Measurements from ENCODE around the gene C2CD3.
"Not testable (repeated sequence)": the region's sequence is repeated elsewhere in the genome, so short reads cannot be mapped to it uniquely, and the experiment has no call there.

The C2CD3 gene

DNA sequence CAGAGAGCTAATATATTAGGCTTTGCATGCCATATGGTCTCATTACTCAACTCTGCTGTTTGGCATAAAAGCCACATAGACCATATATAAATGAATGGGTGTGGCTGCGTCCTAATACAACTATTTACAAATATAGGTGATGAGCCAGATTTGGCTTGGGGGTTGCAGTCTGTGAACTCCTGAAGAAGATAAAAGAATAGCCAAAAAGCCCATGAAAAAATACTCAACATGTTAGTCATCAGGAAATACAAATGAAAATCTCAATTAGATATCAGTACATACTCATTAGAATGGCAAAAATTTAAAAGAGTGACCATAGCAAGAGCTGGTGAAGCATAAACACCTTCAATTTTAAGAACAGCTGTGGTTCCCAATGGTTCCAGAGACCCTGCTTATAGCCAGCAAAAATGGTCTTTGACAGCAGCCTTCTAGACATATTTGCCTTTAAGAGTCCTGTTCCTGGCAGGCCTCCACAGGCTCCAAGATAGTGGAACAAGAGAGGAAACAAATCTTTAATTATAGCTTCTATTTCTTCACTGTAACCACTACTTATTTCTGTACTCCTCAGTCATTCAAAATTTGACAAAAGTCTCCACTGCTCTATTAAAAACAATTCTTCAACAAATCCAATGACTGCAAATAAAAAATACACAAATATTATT is 16.1 kb downstream of the C2CD3 start:
- no peak for DNase-seq

DNA sequence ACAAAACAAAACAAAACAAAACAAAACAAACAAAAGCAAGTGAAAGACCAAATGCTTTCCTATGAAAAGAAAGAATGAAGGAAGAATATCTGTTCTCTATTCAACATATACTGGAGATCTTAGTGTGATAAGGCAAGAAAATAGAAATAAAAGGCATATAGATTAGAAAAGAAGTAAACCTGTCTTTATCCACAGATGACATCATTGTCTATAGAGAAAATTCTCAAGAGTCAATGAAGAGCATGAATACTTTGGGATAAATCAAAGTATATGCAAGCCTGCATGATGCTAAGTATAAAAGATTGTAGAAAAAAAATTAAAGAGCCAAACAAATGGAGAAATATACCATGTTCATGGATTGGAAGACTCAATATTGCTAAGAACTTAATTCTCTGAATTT is 17.6 kb downstream of the C2CD3 start:
- no peak for DNase-seq

DNA sequence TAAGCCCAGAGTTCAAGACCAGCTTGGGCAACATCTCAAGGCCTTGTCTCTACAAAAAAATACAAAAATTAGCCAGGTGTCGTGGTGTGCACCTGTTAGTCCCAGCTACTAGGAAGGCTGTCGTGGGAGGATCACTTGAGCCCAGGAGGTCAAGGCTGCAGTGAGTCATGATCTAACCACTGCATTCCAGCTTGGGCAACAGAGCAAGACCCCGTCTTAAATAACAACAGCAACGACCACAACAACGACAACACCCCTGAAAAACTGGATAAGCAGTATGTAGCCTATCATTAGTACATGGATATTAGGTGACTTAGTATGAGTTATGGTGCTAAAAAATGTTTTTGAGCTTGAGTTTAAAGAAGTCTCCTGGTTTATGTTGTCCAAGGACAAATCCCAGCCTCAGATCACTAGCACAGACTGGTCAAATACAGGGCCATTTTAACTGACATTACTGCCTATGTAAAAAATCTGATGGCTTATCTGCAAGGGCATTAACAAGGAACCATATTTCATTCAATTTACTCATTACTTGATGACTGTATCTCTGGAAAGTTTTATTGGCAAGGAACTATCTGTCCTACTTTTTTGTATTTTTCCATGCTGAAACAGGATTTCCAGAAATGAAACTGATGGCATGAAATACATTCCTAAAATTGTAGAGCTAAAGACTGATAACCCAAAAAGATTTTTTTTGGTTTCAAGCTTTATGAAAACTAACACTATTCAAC is 23.4 kb downstream of the C2CD3 start:
- DNase-seq = no peak

DNA sequence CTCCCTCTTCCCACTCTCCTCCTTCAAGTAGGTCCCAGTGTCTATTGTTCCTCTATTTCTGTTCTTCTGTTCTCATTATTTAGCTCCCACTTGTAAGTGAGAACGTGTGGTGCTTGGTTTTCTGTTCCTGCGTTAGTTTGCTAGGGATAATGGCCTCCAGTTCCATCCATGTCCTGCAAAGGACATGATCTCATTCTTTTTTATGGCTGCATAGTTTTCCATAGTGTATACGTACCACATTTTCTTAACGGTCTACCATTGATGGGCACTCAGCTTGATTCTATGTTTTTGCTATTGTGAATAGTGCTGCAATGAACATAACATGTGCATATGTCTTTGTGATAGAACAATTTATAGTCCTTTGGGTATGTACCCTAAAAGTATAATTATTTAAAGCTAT is 26.2 kb downstream of the C2CD3 start:
- no peak for DNase-seq

DNA sequence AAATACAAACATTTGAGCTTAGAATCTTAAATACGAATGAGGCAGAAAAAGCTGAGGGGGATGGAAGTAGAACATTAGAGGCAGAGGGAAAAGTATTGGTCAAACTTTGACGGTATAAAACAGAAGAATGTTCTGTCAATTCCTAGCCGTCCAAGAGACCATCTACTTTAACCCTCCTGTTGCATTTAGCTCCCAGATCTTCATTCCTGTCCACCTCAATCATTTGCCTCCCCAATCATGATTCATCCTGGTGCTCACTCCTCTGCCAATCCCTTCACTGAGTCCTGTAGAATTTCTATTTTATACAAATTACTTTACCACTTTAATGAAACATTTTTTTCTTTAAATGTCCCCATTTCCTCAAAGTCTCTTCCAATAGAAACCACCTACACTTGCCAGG is 28.2 kb downstream of the C2CD3 start:
- DNase-seq = no peak

DNA sequence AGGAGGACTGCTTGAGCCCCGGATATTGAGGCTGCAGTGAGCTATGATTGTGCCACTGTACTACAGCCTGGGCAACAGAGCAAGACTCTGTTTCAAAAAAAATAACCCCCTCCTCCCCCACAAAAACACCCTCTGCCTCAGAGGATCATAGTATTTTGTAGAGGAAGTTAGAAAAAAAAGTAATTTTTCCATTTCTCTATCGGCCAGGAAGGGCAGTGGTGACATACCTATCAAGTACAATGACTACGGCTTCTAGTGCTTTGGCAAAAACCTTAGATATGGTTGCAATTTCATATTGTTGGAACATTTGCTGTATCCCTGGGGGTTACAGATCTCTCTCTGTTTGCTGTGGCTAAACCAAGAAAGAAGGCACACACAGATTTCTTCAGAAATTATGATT is 28.9 kb downstream of the C2CD3 start:
- DNase-seq = no peak

DNA sequence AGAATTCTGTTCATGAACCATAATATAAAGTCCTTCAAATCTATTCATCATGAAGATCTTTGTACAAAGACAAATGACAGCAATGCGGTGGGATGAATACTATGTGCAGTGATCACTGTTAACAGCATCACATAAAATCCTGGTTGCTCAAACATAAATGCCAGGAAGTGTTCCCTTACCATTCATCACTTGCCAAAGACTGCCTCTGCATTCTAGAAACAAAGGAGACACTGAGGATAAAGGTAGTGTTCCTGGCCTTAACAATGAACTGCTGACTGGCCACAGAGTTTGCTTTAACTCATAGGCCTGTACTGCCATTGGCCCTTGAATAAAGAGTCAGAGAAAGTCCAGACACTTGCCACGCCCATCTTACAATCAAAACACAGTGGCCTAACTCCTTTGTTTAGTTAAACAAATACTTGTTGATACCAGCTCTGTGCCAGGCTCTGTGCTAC is 29.5 kb downstream of the C2CD3 start:
- DNase-seq = no peak

DNA sequence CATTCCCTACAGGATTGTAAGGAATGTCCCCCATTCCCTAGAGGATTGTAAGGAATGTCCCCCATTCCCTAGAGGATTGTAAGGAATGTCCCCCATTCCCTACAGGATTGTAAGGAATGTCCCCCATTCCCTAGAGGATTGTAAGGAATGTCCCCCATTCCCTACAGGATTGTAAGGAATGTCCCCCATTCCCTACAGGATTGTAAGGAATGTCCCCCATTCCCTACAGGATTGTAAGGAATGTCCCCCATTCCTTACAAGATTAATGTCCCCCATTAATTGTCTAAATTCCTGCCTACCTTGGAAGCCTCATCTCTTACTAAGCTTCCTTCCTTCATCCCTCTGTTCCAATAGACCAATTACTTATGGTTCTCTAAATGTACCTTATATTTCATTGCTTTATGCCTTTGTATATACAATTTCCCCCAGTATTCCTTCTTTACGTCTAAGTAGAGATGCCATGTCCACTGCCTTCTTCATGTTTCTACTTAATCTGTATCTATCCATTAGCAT is 30.8 kb downstream of the C2CD3 start:
- DNase-seq = not testable (repeated sequence)

DNA sequence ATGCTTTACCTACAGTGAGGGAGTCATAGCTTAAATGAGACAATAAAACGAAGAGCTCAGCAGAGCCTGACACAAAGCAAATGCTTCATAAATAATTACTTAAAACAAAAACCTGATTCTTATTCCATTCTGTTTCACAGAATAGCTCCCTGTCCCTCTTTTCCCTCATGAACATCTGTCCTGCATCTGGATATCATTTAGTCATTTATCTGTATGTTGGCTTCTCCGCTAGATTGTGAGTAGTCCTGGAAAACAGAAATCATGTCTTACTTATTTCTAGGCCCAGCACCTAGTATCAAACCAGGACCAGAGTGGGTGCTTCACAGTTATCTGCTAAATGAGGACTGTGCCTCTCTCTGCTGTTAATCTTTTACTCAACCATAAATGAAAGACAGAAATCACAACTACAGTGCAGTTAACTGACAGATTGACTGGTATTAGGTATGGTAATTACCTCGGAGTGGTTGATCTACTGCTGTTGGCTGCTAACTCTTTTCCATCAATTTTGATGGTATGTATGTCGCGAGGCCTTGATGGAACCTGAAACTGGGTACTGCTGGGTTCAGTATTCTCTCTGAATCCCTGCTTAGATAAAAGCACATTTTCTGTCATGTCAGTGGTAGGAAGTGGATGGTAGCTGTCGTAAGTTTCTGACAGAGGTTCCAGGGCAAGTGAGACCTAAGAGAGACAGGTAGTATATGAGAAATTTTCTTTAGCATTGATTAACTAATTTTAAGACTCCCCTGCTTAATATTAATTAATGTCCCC is 31.5 kb downstream of the C2CD3 start:
- DNase-seq = no peak

DNA sequence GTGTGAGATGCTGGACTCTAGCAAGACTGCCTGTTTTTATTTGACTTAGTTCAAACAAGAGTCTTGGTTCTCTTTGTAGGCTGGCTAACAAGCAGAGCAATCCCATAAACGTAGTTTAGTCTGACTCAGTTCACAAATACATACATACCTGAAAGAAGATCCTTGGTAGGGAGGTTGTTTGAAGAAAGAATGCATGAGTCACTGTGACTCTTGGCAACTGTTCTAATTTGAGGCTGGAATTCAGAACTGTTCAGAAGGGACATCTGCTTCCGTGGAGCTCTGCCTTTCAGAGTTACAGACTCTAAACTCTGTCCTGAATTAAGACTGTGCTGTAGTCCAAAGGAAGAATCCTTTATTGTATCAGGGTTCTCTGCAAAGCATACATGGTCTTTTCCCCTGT is 32.2 kb downstream of the C2CD3 start:
- peak; percentile 66 to 74 for DNase-seq

DNA sequence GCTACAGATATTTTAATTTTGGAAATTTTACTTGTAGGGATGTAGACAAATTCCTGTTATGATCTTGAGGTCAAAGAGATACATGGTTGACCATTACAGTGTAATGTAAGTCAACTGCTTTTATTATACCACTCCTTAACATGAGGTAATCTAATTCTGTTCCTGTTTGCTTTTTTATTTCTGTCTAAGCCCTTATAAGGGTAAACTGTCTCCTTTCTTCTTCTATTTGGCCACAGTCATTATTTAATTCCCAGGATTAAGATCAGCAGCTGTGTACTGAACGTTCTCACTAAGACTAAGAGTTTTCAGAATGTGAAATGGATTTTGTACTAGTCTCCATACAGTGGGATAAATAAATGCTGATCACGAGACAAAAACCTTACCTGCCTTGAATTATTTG is 32.8 kb downstream of the C2CD3 start:
- DNase-seq = no peak

DNA sequence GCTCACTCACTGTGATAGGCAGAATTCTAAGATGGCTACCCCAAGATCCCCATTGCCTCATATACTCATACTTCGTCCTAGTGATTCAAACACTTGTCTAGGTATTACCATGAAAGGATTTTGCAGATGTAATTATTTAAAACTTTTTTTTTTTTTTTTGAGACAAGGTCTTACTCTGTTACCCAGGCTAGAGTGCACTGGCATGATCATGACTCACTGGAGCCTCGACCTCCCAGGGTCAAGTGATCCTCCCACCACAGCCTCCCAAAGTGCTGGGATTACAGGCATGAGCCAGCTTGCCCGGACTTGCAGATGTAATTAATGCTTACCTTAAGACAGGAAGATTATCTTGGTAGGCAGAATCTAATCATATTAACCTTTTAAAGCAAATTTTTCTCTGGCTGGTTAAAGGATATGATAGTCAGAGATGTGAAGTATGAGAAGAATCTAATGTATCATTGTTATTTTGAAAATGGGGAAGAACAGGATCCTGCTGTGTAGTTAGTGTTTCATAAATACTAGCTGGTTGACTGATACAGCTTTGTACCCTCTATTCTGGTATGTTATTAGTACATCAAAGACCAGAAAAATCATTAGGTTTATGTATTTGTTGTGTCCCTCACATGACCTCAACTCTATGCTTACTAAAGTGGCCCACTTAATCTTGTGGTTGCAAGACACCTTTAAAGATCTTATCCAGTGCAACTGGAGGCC is 35.5 kb downstream of the C2CD3 start:
- DNase-seq = no peak

DNA sequence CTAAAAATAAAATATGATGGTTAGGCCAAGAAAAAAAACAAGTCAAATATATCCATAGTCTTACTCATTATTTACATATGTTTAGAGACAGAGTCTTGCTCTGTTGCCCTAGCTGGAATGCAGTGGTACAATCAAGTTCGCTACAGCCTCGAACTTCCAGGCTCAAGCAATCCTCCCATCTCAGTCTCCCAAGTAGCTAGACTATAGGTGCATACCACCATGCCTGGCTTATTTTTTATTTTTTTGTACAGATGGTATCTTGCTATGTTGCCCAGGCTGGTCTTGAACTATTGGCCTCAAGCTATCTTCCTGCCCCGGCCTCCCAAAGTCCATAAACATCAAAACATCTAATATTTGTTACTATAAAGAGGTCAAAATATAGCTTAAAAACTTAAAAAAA is 36.1 kb downstream of the C2CD3 start:
- DNase-seq = no peak

DNA sequence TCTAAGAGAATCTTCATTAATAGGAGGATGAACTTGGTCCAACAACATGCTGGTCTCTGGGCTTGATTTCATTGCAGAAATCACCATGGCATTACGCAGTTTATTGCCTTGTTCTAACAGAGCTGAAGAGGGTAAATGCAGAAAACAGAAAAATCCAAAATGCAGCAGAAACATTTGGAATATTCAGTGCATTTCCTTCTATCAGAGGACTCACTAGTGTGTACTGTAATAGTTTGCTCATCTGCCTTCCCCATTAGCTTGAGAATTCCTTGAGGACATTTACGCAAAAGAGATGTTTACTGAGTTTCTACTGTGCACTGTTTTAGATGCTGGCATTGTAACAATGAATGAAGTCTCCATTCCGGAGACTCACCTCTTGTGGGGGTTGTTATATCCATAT is 37.4 kb downstream of the C2CD3 start:
- DNase-seq = no peak

DNA sequence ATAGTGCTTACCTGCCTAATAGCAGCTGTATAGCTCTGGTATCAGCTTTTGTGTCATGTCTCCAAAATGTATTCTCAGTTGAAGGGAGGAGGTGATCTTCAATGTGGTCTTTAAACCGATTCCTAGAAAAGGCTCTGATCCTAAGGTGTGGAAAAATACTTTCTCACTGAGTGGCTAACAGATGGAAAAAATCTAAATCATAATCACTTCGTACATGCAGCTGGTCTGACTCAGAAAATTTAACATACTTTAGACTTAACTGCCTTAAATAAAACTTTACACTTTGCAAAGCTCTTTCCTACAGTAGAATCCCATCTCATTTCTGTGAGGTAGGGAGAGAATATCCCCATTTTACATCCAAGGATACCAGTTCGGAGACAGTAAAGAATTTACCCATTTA is 38.0 kb downstream of the C2CD3 start:
- no peak for DNase-seq

DNA sequence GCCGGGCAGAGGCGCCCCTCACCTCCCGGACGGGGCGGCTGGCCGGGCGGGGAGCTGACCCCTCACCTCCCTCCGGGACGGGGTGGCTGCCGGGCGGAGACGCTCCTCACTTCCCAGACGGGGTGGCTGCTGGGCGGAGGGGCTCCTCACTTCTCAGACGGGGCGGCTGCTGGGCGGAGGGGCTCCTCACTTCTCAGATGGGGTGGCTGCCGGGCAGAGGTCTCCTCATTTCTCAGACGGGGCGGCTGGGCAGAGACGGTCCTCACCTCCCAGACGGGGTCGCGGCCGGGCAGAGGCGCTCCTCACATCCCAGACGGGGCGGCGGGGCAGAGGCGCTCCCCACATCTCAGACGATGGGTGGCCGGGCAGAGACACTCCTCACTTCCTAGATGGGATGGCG is 41.7 kb downstream of the C2CD3 start:
- DNase-seq = not testable (repeated sequence)

DNA sequence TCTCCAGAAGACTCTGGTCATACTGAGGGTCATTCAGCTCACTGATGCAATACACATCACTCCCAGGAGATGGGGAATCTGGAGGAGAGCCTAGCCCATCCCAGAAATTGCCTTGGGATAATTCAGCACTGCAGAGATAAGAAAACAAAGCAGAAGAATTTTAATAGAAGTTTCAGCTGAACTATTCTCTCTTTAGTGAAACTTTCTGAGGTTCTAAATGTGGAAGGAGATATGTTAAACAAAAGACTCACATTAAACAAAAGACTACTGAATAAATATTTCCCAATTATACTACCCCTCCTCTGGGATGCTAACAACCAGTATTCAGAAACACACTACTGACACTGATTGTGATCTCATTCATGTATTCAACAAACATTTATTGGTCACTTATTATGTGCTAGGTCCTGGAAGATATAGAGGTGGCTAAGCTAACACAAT is 47.8 kb downstream of the C2CD3 start:
- DNase-seq = no peak

DNA sequence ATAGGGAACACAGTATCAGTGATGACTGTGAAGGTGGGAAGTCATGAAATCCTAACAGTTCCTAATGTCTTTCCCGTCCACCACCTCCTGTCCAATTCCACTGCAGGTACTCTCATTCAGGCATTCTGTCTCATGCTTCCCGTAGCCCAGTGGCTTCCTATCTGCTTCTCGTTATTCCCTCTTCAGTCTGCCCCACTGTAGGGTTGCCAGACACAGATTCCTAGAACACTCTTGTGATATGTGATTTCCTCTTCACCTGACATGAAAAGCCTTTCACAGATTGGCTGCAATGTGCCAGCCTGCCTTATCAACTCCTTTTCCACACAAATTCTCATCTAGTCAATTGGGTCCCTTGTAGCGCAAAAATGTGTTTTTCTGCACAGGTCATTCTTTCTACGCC is 49.0 kb downstream of the C2CD3 start:
- no peak for DNase-seq

DNA sequence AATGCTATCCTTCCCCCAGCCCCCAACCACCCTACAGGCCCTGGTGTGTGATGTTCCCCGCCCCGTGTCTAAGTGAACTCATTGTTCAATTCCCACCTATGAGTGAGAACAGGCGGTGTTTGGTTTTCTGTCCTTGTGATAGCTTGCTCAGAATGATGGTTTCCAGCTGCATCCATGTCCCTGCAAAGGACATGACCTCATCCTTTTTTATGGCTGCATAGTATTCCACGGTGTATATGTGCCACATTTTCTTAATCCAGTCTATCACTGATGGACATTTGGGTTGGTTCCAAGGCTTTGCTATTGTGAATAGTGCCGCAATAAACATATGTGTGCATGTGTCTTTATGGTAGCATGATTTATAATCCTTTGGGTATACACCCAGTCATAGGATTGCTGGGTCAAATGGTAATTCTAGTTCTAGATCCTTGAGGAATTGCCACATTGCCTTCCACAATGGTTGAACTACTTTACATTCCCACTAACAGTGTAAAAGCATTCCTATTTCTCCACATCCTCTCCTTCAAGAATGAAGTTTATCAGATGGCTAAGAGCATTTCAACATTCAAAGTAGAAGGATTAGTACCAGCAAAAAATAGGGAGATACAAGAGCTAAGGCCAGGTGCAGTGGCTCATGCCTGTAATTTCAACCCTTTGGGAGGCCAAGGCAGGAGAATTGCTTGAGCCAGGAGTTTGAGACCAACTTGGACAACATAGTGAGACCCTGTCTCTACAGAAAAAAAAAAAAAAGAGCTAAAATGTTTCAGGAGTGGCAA is 50.4 kb downstream of the C2CD3 start:
- not testable (repeated sequence) for DNase-seq

DNA sequence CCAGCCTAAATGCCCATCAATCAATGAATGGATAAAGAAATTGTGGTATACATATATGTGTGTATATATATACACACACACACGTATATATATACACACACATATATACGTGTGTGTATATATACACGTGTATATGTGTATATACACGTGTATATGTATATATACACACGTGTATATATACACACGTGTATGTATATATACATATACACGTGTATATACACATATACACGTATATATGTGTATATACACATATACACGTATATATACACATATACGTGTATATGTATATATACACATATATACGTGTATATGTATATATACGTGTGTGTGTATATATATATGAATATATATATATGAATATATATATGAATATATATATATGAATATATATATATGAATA is 54.1 kb downstream of the C2CD3 start:
- DNase-seq = no peak

DNA sequence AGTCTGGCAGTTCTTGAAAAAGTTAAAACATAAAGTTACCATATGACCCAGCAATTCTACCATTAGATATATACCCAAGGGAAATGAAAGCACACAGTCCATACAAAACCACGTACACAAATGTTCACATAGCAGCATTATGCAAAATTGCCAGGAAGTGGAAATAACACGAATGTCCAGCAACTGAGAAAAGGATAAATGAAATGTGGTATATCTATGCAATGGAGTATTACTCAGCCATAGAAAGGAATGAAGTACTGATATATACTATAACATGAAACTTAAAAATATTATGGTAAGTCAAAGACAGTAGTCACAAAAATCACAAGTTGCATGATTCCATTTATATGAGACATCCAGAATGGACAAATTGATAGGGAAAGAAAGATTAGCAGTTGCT is 57.9 kb downstream of the C2CD3 start:
- DNase-seq = no peak

DNA sequence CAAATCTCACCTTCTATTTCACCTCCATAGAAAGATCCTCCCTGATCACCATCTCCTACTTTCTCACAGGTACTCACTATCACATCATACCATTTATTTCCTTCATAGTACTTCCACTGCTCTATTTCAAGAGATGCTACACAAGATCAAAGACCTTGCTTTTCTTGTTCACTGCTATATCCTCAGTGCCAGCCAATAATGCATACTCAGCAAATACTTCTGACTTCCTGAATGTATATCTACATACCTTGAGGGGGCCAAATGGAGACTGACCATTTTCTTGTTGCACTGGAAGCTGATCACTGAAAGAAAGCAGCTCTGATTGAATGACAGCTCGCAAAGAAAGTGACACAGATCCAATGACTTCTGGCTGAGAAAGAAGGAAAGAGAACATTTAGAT is 64.7 kb downstream of the C2CD3 start:
- no peak for DNase-seq

All from SHP77 (cell line).